KMS-11 (cell line): ENCODE measurements around the gene SLC66A2.
"Not testable (repeated sequence)": the region's sequence is repeated elsewhere in the genome, so short reads cannot be mapped to it uniquely, and the experiment has no call there.

ENCODE experiments used
- H2AFZ ChIP-seq: fragments of 200-600 bp; sonication (generic); 2 replicates; pipeline ENCODE4 v1.6.1; 2016; ENCODE audit warnings: antibody characterized with exemption, mixed run types, low read depth
- H3K27ac ChIP-seq: fragments of 200-600 bp; sonication (generic); 2 replicates; pipeline ENCODE4 v1.6.1; 2016; ENCODE audit warnings: mild to moderate bottlenecking, mixed run types
- H3K27me3 ChIP-seq: fragments of 200-600 bp; sonication (generic); 2 replicates; pipeline ENCODE4 v1.6.1; 2017; ENCODE audit warnings: mild to moderate bottlenecking, low read depth, mixed run types, moderate library complexity; ENCODE audit not compliant: insufficient read depth
- H3K36me3 ChIP-seq: fragments of 200-600 bp; sonication (generic); 2 replicates; pipeline ENCODE4 v1.6.1; 2017; ENCODE audit warnings: mild to moderate bottlenecking, mixed run types; ENCODE audit not compliant: insufficient read depth
- H3K4me1 ChIP-seq: fragments of 200-600 bp; sonication (generic); 2 replicates; pipeline ENCODE4 v1.6.1; 2016; ENCODE audit warnings: mild to moderate bottlenecking, low read depth, mixed run types; ENCODE audit not compliant: poor library complexity, severe bottlenecking
- H3K4me2 ChIP-seq: fragments of 200-600 bp; sonication (generic); 2 replicates; pipeline ENCODE4 v1.7.0; 2016; ENCODE audit warnings: mild to moderate bottlenecking, mixed run types
- H3K4me3 ChIP-seq: fragments of 200-600 bp; sonication (generic); IDR thresholded peaks from 2 replicates; pipeline ENCODE4 v1.6.1; 2017; ENCODE audit warnings: low read depth, low read length, mixed read lengths; ENCODE audit not compliant: insufficient read depth
- H3K79me2 ChIP-seq: fragments of 200-600 bp; sonication (generic); 2 replicates; pipeline ENCODE4 v1.6.1; 2016; ENCODE audit warnings: low read depth, mixed run types; ENCODE audit not compliant: insufficient read depth
- H3K9ac ChIP-seq: fragments of 200-600 bp; sonication (generic); 2 replicates; pipeline ENCODE4 v1.6.1; 2016; ENCODE audit warnings: mild to moderate bottlenecking, mixed run types
- H4K20me1 ChIP-seq: fragments of 200-600 bp; sonication (generic); 2 replicates; pipeline ENCODE4 v1.6.1; 2016; ENCODE audit warnings: mild to moderate bottlenecking, mixed run types; ENCODE audit not compliant: insufficient read depth
- TF ChIP-seq, protein P1 (sequence below): fragments of 200-600 bp; sonication (generic); conservative IDR thresholded peaks from 2 replicates; pipeline ENCODE4 v1.6.1; 2017; ENCODE audit warnings: low read depth, mild to moderate bottlenecking, antibody characterized with exemption, low read length, moderate library complexity, mixed read lengths

The SLC66A2 gene

DNA sequence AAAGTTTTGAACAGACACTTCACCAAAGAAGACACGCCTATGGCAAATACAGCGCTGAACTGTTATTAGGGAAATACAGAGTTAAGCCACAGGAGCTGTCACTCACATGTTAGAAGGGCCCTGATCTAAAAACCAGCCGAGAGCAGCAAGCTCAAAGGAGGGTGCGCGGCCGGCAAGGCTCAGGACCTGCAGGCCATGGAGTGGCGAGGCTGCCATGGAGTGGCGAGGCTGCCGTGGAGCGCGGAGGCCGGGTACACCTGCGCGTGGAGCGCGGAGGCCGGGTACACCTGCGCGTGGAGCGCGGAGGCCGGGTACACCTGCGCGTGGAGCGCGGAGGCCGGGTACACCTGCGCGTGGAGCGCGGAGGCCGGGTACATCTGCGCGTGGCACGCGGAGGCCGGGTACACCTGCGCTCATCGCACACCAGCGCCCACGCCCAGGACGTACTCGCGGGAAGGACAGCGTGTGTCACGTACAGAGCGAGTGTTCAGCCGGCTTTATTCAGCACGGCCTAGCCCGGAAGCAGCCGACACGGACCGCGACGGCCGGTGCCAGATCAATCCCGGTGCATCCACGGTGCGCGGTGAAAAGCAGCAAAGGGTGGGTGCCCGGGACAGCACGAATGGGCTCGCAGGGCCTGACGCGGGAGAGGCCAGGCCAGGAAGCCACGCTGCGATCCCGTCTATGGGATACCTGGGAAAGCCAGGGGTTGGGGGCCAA lies 68.8 kb downstream of the SLC66A2 start:
- Histone ChIP-seq H3K79me2 (no peaks in the 10 kb centered on the region), H3K36me3 (no peaks in the 10 kb centered on the region), H3K27me3 (no peaks in the 10 kb centered on the region), H3K9ac (no peak overlapping the region), H3K4me3 (no peak overlapping the region), H3K27ac (no peak overlapping the region), H3K4me1 (no peaks in the 10 kb centered on the region), H3K4me2 (no peak overlapping the region), H4K20me1 (no peaks in the 10 kb centered on the region), H2AFZ (no peak overlapping the region)
- TF ChIP-seq, protein P1, sequence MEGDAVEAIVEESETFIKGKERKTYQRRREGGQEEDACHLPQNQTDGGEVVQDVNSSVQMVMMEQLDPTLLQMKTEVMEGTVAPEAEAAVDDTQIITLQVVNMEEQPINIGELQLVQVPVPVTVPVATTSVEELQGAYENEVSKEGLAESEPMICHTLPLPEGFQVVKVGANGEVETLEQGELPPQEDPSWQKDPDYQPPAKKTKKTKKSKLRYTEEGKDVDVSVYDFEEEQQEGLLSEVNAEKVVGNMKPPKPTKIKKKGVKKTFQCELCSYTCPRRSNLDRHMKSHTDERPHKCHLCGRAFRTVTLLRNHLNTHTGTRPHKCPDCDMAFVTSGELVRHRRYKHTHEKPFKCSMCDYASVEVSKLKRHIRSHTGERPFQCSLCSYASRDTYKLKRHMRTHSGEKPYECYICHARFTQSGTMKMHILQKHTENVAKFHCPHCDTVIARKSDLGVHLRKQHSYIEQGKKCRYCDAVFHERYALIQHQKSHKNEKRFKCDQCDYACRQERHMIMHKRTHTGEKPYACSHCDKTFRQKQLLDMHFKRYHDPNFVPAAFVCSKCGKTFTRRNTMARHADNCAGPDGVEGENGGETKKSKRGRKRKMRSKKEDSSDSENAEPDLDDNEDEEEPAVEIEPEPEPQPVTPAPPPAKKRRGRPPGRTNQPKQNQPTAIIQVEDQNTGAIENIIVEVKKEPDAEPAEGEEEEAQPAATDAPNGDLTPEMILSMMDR = no peak

DNA sequence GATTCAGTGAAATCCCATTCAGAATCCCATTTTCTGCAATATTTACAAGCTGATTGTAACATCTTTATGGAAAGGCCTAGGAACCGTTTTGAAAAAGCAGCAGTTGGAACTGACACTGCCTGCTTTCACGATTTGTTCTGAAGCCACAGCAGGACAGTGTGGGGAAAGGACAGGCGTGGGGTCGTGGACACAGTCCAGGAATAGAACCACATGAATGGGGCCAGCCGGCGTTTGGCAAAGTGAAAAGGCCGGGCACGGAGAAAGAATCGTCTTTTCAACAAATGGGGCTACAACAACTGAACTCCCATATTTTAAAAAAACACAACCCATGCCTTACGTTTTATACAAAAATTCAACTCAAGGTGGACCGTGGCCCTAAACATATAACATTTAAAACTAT lies 69.8 kb downstream of the SLC66A2 start:
- H3K9ac ChIP-seq = no peak overlapping the region
- H2AFZ ChIP-seq = no peak overlapping the region
- H4K20me1 ChIP-seq = no peaks in the 10 kb centered on the region
- no peak overlapping the region for H3K27ac ChIP-seq
- H3K4me2 ChIP-seq = no peak overlapping the region
- no peaks in the 10 kb centered on the region for H3K36me3 ChIP-seq
- H3K4me1 ChIP-seq = no peaks in the 10 kb centered on the region
- no peak overlapping the region for H3K4me3 ChIP-seq
- TF ChIP-seq, protein P1 = no peak
- no peaks in the 10 kb centered on the region for H3K27me3 ChIP-seq
- H3K79me2 ChIP-seq = no peaks in the 10 kb centered on the region

- no peak overlapping the region for H3K9ac ChIP-seq
- H2AFZ ChIP-seq = no peak overlapping the region
- TF ChIP-seq, protein P1 = no peak
- peaks cover 17% of the 10 kb centered on the region for H3K27me3 ChIP-seq
- no peaks in the 10 kb centered on the region for H3K79me2 ChIP-seq
- H3K4me2 ChIP-seq = no peak overlapping the region
- H4K20me1 ChIP-seq = no peaks in the 10 kb centered on the region
- no peak overlapping the region for H3K27ac ChIP-seq
- H3K4me3 ChIP-seq = no peak overlapping the region
- no peaks in the 10 kb centered on the region for H3K36me3 ChIP-seq
- H3K4me1 ChIP-seq = no peaks in the 10 kb centered on the region
Measured at GRCh38 chr18:79879566-79879965, 71.9 kb downstream of the SLC66A2 start.

- TF ChIP-seq, protein P1 = no peak
Measured at GRCh38 chr18:79878741-79879378, 72.6 kb downstream of the SLC66A2 start.

DNA sequence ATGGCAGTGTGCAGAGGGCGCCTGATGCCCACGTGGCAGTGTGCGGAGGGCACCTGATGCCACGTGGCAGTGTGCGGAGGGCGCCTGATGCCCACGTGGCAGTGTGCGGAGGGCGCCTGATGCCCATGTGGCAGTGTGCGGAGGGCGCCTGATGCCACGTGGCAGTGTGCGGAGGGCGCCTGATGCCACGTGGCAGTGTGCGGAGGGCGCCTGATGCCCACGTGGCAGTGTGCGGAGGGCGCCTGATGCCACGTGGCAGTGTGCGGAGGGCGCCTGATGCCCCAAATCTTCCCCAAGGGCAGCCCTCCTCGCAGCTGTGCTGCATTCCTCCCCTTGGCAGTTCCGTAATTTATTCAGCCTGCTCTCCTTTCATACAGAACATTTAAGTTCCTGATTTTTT lies 73.2 kb downstream of the SLC66A2 start:
- not testable (repeated sequence) for H3K4me2 ChIP-seq, H2AFZ ChIP-seq, H3K4me3 ChIP-seq, H3K9ac ChIP-seq, H3K27ac ChIP-seq, H3K36me3 ChIP-seq, H3K4me1 ChIP-seq, H4K20me1 ChIP-seq, H3K79me2 ChIP-seq
- H3K27me3 ChIP-seq = peaks cover 24% of the 10 kb centered on the region

More at GRCh38 chr18:79878741-79879378, 72.6 kb downstream of the SLC66A2 start:
- Histone ChIP-seq H3K4me2 (no peak overlapping the region), H3K9ac (no peak overlapping the region), H3K27me3 (peaks cover 24% of the 10 kb centered on the region), H3K36me3 (no peaks in the 10 kb centered on the region), H2AFZ (no peak overlapping the region), H3K4me1 (no peaks in the 10 kb centered on the region), H4K20me1 (no peaks in the 10 kb centered on the region), H3K4me3 (no peak overlapping the region), H3K79me2 (no peaks in the 10 kb centered on the region), H3K27ac (no peak overlapping the region)
